ENCODE results near the gene KSR1. TPM values are rescaled to one million over a fixed set of nuclear protein-coding genes. Genes with fewer than 3 reads are reported as not detected.

KSR1 gene
- total and polyA plus RNA-seq, 10 of the 15 experiments (the other 5 are each of a cell fraction or from before 2014, with no cell fraction given), result 0.97 to 66.6 (median 22.9) TPM

GRCh38 chr17:27473748-27474609, 17.7 kb downstream of the KSR1 start:
- Histone ChIP-seq H3K36me3 (ENCODE audit: control insufficient read depth in 2 of 2, insufficient read depth in 2 of 2, low read length in 1 of 2) (peaks cover 0 to 4% of the 10 kb centered on the region in 2 experiments; a peak in 1 of 4 replicates), H3K27me3 (replicated peaks in 1 of 2; ENCODE audit: control insufficient read depth in 2 of 2, insufficient read depth in 2 of 2, low read length in 1 of 2) (no peaks in the 10 kb centered on the region), H3K4me3 (peak overlapping the region; percentile 42), H3K9me3 (replicated peaks; ENCODE audit: control insufficient read depth, insufficient read depth, low read length) (no peaks in the 10 kb centered on the region), H4K20me1 (ENCODE audit: control insufficient read depth, insufficient read depth) (no peaks in the 10 kb centered on the region), H3K79me2 (ENCODE audit: control insufficient read depth, insufficient read depth, low read length) (peaks cover 89% of the 10 kb centered on the region), H2AFZ (ENCODE audit: control insufficient read depth, low read depth, low read length) (peak overlapping the region; percentile 58), H3K4me1 (ENCODE audit: control insufficient read depth, insufficient read depth, low read length) (peaks cover 85% of the 10 kb centered on the region), H3K4me2 (ENCODE audit: control insufficient read depth, insufficient read depth) (peak overlapping the region; percentile 86), H3K27ac (ENCODE audit: control insufficient read depth, insufficient read depth) (peak overlapping the region; percentile 98), H3K9ac (ENCODE audit: control insufficient read depth, insufficient read depth, low read length) (peak overlapping the region; percentile 75)
- ATAC-seq (peak; percentile 35), FAIRE-seq (peak; percentile 62), DNase-seq (ENCODE audit: low read depth, low spot score) (peak; percentile 97)
- CTCF ChIA-PET, result interaction anchor here (0.8 to 7.3 kb wide), 14 partner anchors 9 to 237 kb away, joined by 3 to 69 read pairs (median 4); partner anchors contain the start of gene KSR1
- SMC1A ChIA-PET (ENCODE audit: uncharacterized antibody, unreplicated experiment), result interaction anchor here (0.5 to 13.6 kb wide), 16 partner anchors 8 to 126 kb away, joined by 3 to 228 read pairs (median 5); partner anchors contain the start of gene KSR1
- 0% methylated on average over 8 of the region's 8 CpGs for WGBS (ENCODE audit: insufficient coverage, insufficient replicate concordance, low lambda C conversion rate, missing lambda C conversion rate)
- RAD21 ChIA-PET (ENCODE audit: unreplicated experiment), result interaction anchor here (0.7 to 12.5 kb wide), 16 partner anchors 9 to 334 kb away, joined by 3 to 229 read pairs (median 10); partner anchors contain the start of gene KSR1
- in situ Hi-C loops (cut with MboI), result loop anchor here (5.0 to 25.0 kb wide), 2 partner anchors 68 to 1263 kb away; partner anchors contain the start of genes NEK8, TLCD1 and TRAF4
- POLR2A ChIA-PET, result interaction anchor here (0.8 to 10.0 kb wide), 10 partner anchors 7 to 72 kb away, joined by 3 to 143 read pairs (median 6); partner anchors contain the start of gene KSR1
- BruUV-seq (replicated peaks), result TSS peak; percentile 17
- intact Hi-C loops (cut with micrococcal nuclease; ENCODE audit: unreplicated experiment), result loop anchor here (1.0 to 2.0 kb wide), 4 partner anchors 11 to 45 kb away; no protein-coding TSS in a partner anchor
- TF ChIP-seq STAT3 (IDR thresholded peaks at IDR 0.05; ENCODE audit: low read depth, low read length), result no peak
- TF ChIP-seq BCL3 (IDR thresholded peaks at IDR 0.05; ENCODE audit: borderline replicate concordance, insufficient read depth, low read depth, low read length, poor library complexity, severe bottlenecking), result peak; percentile 73
- peak in 1 of 2 experiments; percentile 77; a peak in 3 of 4 replicates for TF ChIP-seq BHLHE40 (IDR thresholded peaks at IDR 0.05; ENCODE audit: borderline replicate concordance in 1 of 2, low read depth in 2 of 2, low read length in 1 of 2)
- no peak; the same call in 1 of the 2 replicates for TF ChIP-seq DPF2 (IDR thresholded peaks at IDR 0.05)
- peak; percentile 97 to 98 for TF ChIP-seq IKZF2 (IDR thresholded peaks at IDR 0.05)
- TF ChIP-seq NFYB (IDR thresholded peaks at IDR 0.05; ENCODE audit: insufficient read depth, low read depth, low read length), result 0 out of 2 replicates have a peak, but pooled peaks have one; percentile 51
- TF ChIP-seq TARDBP (IDR thresholded peaks at IDR 0.05; ENCODE audit: borderline replicate concordance), result no peak
- no peak for TF ChIP-seq SRF (IDR thresholded peaks at IDR 0.05; ENCODE audit: low read depth in 2 of 2, low read length in 2 of 2)
- peak; percentile 49; the same call in 1 of the 2 replicates for TF ChIP-seq NR2F1 (conservative IDR thresholded peaks at IDR 0.05)
- TF ChIP-seq ZNF687 (IDR thresholded peaks at IDR 0.05), result peak; percentile 81
- no peak for TF ChIP-seq CHD4 (IDR thresholded peaks at IDR 0.05)
- no peak; the same call in 1 of the 2 replicates for TF ChIP-seq SMARCA5 (IDR thresholded peaks at IDR 0.05)
- no peak for TF ChIP-seq RCOR1 (conservative IDR thresholded peaks at IDR 0.05; ENCODE audit: low read depth, low read length)
- no peak for TF ChIP-seq SREBF1 (IDR thresholded peaks at IDR 0.05; ENCODE audit: low read length)
- TF ChIP-seq POU2F2 (IDR thresholded peaks at IDR 0.05; ENCODE audit: borderline replicate concordance, low read depth, low read length), result no peak
- TF ChIP-seq RAD21 (IDR thresholded peaks at IDR 0.05; ENCODE audit: insufficient read depth, low read depth, low read length), result peak; percentile 17; the same call in 1 of the 2 replicates
- no peak for TF ChIP-seq PAX5 (IDR thresholded peaks at IDR 0.05; ENCODE audit: borderline replicate concordance, low read depth, low read length)
- TF ChIP-seq ZNF207 (IDR thresholded peaks at IDR 0.05; ENCODE audit: borderline replicate concordance), result no peak

Data from GM12878 (cell line).